Uterus (tissue), 4 donors: ENCODE data around the gene ASF1B. TPM values are rescaled to one million over a fixed set of nuclear protein-coding genes. Genes with fewer than 3 reads are reported as not detected.

Experiments
- DNase-seq, 2 donors: peaks; one replicate each; pipeline ENCODE4 v3.0.0-alpha.2; 2019 to 2020
- H3K27ac ChIP-seq, 2 donors: fragments of 200-600 bp; sonication (generic); 1 replicate in 1 of 2; 2 replicates in 1 of 2; pipeline ENCODE4 v1.5.1; 2016 to 2018
- H3K27me3 ChIP-seq, 2 donors: fragments of 200-600 bp; sonication (generic); one replicate each; pipeline ENCODE4 v1.5.1; 2018 to 2019; ENCODE audit warnings: control low read depth in 1 of 2
- H3K36me3 ChIP-seq, 2 donors: fragments of 200-600 bp; sonication (generic); one replicate each; pipeline ENCODE4 v1.5.1; 2019; ENCODE audit warnings: control low read depth in 1 of 2
- H3K4me1 ChIP-seq, 2 donors: fragments of 200-600 bp; sonication (generic); one replicate each; pipeline ENCODE4 v1.5.1; 2018 to 2019; ENCODE audit warnings: control low read depth in 1 of 2
- H3K4me3 ChIP-seq, 2 donors: fragments of 200-600 bp; sonication (generic); 1 replicate in 1 of 2; 2 replicates in 1 of 2; pipeline ENCODE4 v1.5.1; 2018 to 2019; ENCODE audit warnings: mild to moderate bottlenecking in 1 of 2
- H3K9me3 ChIP-seq, 2 donors: fragments of 200-600 bp; sonication (generic); one replicate each; pipeline ENCODE4 v1.5.1; 2019; ENCODE audit warnings: control low read depth in 1 of 2
- CTCF ChIP-seq, 4 experiments: fragments of 200-600 bp in 2 of 4; fragments of 450-650 bp in 2 of 4; sonication (generic) in 2 of 4; IDR thresholded peaks; one replicate each; pipeline ENCODE4 v1.5.1; 2016 to 2019; ENCODE audit warnings: antibody characterized with exemption in 4 of 4, mild to moderate bottlenecking in 2 of 4, moderate library complexity in 1 of 4
- POLR2A ChIP-seq, 2 donors: fragments of 450-650 bp; IDR thresholded peaks; one replicate each; pipeline ENCODE4 v1.6.1; 2016; ENCODE audit warnings: antibody characterized with exemption in 2 of 2, mild to moderate bottlenecking in 1 of 2, moderate library complexity in 1 of 2
- intact Hi-C: fragments of 100-400 bp; cut with DNase I; formaldehyde crosslinking; loops from one replicate; pipeline ENCODE4 v1.15.1; 2023; ENCODE audit warnings: low total_unique reads
- total RNA-seq, 4 donors: library from RNA; depleted of rRNA in 3 of 4; stranded (reverse); fragments of >200 nt in 3 of 4; gene quantifications; one replicate each; pipeline versions ENCODE4 v1.1.0 to v1.2.4, GENCODE V29; 2014 to 2023
- donor health status: DM: yes; HTN: yes; CAD: no.

Gene ASF1B
- total RNA-seq, 4 donors from 2014 or later = 16.7 TPM; not detected in 3

GRCh38 chr19:14102756-14103155 lies 33.6 kb downstream of the ASF1B start:
- H3K27ac ChIP-seq = no peak overlapping the region
- H3K4me1 ChIP-seq = no peaks in the 10 kb centered on the region
- no peak overlapping the region for H3K4me3 ChIP-seq
- TF ChIP-seq POLR2A (IDR thresholded peaks at IDR 0.05) (no peak), CTCF (IDR thresholded peaks at IDR 0.05) (no peak)
- H3K36me3 ChIP-seq = no peaks in the 10 kb centered on the region
- no peaks in the 10 kb centered on the region for H3K9me3 ChIP-seq
- H3K27me3 ChIP-seq = no peaks in the 10 kb centered on the region
- intact Hi-C loops = no loop called here
- DNase-seq = no peak

DNA sequence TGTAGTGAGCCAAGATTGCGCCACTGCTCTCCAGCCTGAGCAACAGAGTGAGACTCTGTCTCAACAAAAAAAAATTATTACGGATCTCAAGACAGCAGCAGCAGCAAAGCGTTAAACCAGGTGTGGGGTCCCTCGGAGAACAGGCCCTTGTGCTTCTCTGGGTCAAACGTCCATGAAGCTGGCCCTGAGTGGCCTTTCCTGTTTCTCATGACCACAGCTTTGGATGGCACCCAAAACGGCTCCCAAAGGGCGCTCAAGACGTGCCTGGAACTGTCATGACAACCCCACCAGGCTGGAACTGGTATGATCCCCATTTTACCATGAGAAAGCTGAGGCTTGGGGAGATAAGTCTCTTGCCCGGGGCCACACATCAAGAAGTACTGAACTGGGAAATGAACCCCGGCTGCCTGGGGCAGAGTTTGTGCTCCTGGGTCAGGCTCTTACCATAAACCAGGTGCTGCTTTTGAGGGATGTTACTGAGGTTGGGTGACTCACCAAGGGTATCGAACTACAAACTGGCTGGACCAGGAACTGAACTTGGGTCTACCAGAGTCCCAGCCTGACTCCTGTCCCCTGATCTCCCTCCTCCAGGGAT lies 34.2 kb downstream of the ASF1B start:
- Histone ChIP-seq H3K27ac (no peak overlapping the region), H3K27me3 (no peaks in the 10 kb centered on the region), H3K4me1 (no peaks in the 10 kb centered on the region), H3K4me3 (no peak overlapping the region), H3K36me3 (no peaks in the 10 kb centered on the region), H3K9me3 (no peaks in the 10 kb centered on the region)
- TF ChIP-seq CTCF (IDR thresholded peaks at IDR 0.05) = no peak
- no peak for TF ChIP-seq POLR2A (IDR thresholded peaks at IDR 0.05)
- no peak for DNase-seq
- intact Hi-C loops = no loop called here

DNA sequence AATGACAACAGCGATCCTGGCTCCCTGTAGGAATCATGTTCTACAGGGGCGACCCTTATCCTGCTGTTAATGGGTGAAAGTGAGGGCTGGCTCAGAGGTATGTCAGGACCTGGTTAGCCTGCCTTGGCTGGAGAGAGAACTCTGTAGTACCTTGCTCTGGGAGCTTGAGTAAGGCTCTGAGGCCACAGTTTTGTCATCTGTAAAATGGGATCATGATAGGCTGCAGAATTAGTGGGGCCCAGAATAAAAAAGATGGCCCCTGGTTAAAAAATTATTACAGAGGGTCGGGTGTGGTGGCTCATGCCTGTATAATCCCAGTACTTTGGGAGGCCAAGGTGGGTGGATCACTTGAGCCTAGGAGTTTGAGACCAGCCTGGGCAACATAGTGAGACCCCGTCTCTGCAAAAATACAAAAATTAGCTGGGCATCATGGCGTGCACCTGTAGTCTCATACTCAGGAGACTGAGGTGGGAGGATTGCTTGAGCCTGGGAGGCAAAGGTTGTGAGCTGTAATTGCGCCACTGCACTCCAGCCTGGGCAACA lies 35.3 kb downstream of the ASF1B start:
- intact Hi-C loops = no loop called here
- Histone ChIP-seq H3K27ac (no peak overlapping the region), H3K27me3 (no peaks in the 10 kb centered on the region), H3K36me3 (no peaks in the 10 kb centered on the region), H3K4me3 (no peak overlapping the region), H3K4me1 (no peaks in the 10 kb centered on the region), H3K9me3 (no peaks in the 10 kb centered on the region)
- DNase-seq = no peak
- TF ChIP-seq CTCF (IDR thresholded peaks at IDR 0.05) (no peak), POLR2A (IDR thresholded peaks at IDR 0.05) (no peak)

DNA sequence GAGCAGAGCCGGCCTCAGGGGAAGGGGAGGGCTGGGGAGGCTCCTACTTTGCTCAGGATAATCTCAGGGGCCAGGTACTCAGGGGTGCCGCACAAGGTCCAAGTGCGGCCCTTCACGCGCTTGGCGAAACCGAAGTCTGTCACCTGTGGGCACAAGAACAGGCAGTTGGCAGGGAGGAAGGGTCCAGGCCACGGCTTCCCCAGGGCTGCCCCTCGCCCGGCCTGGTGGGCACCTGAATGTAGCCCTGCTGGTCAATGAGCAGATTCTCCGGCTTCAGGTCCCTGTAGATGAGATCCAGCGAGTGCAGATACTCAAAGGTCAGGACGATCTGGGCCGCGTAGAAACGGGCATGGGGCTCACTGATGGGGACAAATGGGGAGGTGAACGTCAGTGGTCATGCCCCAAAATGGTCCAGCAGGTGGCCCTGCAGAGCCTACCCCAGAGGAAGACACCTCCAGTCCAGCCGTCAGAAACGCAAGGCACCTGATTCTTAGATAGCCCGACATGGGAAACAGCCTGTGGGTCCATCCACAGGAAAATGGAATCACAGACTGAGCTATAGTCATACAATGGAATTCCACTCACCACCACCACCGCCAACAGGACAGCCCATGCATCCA lies 38.7 kb downstream of the ASF1B start:
- TF ChIP-seq POLR2A (IDR thresholded peaks at IDR 0.05) = no peak
- no peak for TF ChIP-seq CTCF (IDR thresholded peaks at IDR 0.05)
- no peaks in the 10 kb centered on the region for H3K36me3 ChIP-seq

GRCh38 chr19:14096272-14096992 lies 40.0 kb downstream of the ASF1B start:
- intact Hi-C loops = no loop called here
- TF ChIP-seq CTCF (IDR thresholded peaks at IDR 0.05) (no peak), POLR2A (IDR thresholded peaks at IDR 0.05) (no peak)
- Histone ChIP-seq H3K4me1 (no peaks in the 10 kb centered on the region), H3K27ac (no peak overlapping the region), H3K9me3 (peaks cover 0 to 3% of the 10 kb centered on the region in 2 donors), H3K36me3 (no peaks in the 10 kb centered on the region), H3K4me3 (no peak overlapping the region), H3K27me3 (no peaks in the 10 kb centered on the region)
- no peak for DNase-seq

More for the DNA sequence above, 38.7 kb downstream of the ASF1B start:
- DNase-seq = no peak
- H3K27ac ChIP-seq = no peak overlapping the region
- no peaks in the 10 kb centered on the region for H3K27me3 ChIP-seq
- H3K9me3 ChIP-seq = peaks cover 0 to 3% of the 10 kb centered on the region in 2 donors
- intact Hi-C loops = no loop called here
- H3K4me3 ChIP-seq = no peak overlapping the region
- H3K4me1 ChIP-seq = no peaks in the 10 kb centered on the region
